ENCODE data around the gene CTNNBL1.

CTNNBL1 gene

DNA sequence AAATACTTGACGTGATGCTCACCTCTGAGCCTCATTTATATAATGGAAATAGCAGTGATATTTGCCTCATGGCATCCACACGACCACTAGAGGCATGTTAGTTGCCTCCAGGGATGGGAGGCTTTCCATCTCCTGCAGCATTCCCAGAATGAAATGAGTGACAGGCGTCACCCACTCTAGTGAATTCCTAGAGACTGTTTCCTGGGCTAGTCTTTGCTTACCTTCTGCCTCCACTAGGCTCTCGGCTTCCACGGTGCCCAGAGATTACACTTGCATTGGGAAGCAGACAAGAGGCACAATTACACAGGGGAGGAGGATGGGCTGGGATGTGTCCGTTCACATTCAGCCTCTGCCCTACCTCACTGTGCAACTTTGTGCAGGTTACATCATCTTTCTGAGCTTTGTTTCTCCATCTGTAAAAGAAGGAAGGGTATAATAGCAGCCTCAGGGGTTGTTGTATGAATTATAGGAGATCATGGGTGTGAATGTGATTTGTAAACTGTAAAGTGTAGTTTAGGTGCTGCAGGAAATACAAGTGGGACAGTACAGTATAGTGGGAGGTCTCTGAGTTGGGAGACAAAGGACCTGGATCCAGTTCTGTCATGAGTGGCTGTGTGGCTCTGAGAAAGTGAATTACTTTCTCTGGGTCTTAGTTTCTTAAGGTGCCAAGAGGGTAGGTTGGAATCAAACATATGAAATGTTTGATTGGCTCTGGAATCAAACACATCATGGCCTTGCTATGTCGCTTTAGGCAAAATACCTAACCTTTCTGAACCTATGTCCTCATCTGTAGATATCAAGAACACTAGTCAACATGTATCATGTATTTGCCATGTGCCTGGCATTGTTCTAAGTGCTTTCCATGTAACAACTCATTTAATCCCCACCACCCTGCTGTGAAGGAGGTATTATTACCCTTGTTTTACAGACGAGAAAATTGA is 205.5 kb downstream of the CTNNBL1 start:
- no peak for TF ChIP-seq GATA1 (IDR thresholded peaks at IDR 0.05; ENCODE audit: low read depth, low read length)
- TF ChIP-seq POLR2A (IDR thresholded peaks at IDR 0.05; ENCODE audit: low read length), result no peak
- no peak for DNase-seq

DNA sequence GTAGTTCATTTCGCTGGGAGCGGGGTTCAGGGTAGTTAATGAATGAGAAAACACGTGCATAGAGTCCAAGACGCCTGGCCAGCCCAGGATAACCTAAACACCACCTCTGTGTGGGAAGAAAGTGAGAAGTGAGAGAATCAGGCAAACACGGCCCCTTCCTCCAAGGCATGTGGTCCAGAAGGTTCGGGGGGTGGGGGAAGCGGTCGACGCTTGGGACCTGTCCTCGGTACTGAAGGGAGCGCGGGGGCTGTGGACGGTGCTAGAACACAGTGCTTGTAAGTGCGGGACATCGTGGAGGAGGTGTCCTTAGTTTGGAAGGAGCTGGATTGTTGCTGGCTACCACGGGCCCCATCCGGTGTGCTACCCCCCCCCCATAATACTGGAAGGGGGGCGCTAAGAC is 207.4 kb downstream of the CTNNBL1 start:
- TF ChIP-seq POLR2A (IDR thresholded peaks at IDR 0.05; ENCODE audit: low read length) (no peak), GATA1 (IDR thresholded peaks at IDR 0.05; ENCODE audit: low read depth, low read length) (no peak)
- DNase-seq, result peak; percentile 6 to 16

DNA sequence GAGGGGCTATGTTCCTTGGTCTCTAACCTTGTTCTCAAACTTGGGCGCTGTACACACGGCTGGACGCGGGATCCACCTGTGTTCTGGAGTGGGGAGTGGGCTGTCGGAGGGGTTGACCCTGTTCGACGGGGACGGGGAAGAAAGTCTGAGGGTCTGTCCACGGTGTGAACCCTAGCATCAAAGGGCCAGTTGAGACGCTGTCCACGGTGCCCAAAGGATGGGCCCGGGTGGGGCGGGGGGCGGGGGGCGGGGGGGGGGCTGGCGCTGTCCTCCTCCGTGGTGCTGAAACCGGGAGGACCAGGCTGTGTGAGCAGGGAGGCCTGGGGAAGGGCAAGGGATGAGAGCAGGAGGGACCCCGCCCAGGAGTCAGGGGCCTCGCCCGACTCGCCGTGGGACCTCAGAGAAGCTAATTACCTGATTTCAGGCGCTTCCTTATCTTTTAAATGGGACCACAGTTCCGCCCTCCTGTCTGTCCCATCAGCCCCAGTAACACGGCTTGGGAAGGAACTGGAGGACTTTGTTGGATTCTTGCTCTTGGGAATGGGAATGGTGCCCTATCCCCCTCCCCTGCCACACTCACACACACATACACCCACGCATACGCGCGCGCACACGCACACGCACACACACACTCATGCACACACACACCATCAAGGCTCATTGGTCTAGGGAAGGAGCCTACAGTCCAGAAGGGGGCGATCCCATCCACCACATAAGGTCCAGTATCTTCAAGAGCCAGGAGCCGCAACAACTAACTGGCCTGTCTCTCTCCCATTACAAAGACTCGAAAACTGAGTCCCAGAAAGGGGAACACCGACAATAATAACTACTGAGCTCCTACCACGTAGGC is 208.0 kb downstream of the CTNNBL1 start:
- DNase-seq, result peak; percentile 73 to 80
- TF ChIP-seq POLR2A (IDR thresholded peaks at IDR 0.05; ENCODE audit: low read length) (no peak), GATA1 (IDR thresholded peaks at IDR 0.05; ENCODE audit: low read depth, low read length) (no peak)

DNA sequence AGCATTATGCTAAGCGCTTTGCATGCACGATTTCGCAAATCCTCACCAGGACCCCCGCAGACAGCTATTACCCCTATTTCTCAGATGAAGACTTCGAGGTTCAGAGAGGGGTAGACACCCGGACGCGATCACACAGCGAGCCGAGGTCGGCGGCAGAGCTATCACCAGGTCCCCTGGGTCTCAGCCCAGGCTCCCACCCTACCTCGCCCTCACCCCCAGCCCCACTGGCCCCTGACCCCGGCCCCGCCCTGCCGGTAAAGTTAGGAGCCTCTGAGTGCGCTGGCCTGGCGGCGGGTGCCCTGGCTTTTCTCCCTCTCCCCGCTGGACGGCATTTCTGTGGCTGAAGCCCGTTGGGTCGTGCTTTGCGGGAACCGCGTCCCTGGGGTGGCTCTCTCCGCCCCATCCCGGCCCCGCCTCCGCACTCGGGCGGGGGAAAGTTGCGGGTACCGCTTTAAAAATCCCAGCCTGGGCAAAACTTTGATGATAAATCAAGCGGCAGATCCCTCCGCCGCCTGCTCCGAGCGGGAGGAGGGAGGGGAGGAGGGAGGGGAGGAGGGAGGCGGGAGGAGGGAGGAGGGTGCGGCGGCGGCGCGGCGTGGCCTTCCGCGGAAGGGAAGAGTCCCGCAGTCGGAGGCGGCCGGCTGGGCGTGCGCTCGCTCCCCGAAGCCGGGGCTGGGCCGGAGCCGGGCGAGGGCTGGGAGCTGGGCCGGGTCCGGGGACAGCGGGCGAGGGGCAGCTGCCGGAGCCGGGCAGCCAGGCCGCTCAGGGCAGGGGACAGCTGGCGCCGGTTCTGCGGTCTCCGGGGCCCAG is 208.9 kb downstream of the CTNNBL1 start, which contains the start of gene VSTM2L:
Gene VSTM2L (plus strand): TSS at position 624 of the 810 bp plus-strand sequence. CDS start 224 bp downstream, outside the sequence.
- TF ChIP-seq GATA1 (IDR thresholded peaks at IDR 0.05; ENCODE audit: low read depth, low read length) (no peak), POLR2A (IDR thresholded peaks at IDR 0.05; ENCODE audit: low read length) (no peak)
- DNase-seq, result peak; percentile 36 to 40

DNA sequence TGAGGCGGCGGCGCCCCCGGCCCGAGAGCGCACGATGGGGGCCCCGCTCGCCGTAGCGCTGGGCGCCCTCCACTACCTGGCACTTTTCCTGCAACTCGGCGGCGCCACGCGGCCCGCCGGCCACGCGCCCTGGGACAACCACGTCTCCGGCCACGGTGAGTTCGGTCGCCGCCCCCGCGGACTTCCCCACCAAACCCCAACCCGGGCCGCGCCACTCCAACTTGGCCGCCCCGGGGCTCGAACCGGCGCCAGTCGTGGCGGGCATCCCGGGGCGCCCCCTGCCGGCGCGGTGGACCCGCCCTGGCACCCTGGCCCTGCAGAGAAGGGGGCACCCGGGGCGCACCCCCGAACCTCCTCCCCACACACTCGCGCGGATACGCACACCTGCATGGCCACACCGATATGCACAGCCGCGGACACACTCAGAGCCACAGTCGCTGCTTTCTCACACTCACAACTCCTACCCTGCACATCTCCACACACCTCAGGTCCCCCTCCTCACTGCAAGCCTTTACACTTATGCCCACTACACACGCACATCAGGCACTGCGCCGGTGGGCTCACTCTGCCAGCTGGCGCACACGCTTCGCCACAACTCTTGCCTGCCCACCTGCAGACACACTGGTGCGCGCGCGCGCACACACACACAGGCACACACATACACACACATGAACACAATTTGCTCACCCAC is 209.6 kb downstream of the CTNNBL1 start:
- no peak for TF ChIP-seq POLR2A (IDR thresholded peaks at IDR 0.05; ENCODE audit: low read length)
- TF ChIP-seq GATA1 (IDR thresholded peaks at IDR 0.05; ENCODE audit: low read depth, low read length), result no peak
- DNase-seq, result no peak

DNA sequence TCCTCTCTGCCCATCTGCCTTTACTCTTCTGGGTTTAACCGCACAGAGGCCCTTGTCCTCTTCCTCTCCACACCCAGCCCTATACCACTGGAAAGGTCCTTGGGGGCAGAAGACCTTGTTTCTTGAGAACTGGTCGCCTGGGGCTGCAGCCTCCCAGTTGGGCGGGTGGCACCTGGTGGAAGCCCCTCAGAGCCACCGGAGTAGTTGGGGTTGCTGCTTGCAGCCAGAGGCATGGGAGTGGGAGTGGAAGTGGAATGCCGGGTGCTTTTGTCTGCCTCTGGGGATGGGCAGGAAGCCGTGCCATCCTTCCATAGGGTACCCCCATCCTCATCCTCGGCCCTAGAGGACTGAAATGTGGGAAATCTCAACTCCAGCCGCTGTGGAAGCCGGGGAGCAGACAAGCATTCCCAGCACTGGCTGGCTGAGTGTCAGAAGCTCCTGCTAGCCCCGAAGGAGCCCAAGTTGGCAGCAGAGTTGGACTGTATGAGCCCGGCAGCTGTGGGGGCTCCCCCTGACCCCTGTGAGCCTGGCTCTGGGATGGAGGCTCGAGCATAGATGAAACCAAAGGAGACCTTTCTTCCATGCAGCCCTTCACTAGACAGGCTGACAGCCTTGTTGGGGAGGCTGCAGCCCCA is 210.3 kb downstream of the CTNNBL1 start:
- DNase-seq, result no peak
- TF ChIP-seq POLR2A (IDR thresholded peaks at IDR 0.05; ENCODE audit: low read length), result no peak
- TF ChIP-seq GATA1 (IDR thresholded peaks at IDR 0.05; ENCODE audit: low read depth, low read length), result no peak

DNA sequence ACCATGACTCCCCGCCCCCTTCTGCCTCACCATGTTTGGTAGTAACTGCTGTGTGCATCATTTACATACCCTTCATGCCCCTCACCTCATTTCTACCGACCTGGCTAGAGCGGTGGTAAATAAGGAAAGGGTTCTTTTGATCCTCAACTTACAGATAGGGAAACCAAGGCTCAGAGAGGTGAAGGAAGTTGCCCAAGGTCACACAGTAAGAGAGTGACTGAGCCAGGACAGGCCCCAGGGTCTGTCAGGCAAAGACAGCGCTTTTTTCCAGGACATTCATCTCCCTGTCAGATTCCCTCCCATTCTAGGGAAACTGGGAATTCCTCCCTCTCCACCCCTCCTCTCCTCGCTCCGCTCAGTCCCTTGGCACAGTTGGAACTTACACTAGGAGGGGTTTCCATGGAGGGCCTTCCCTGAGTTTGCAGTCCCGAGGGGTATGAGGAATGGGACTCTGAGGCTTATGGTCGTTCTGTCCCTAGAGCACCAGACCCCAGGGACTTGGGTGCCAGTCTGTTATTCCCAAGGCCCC is 211.1 kb downstream of the CTNNBL1 start:
- no peak for TF ChIP-seq POLR2A (IDR thresholded peaks at IDR 0.05; ENCODE audit: low read length)
- TF ChIP-seq GATA1 (IDR thresholded peaks at IDR 0.05; ENCODE audit: low read depth, low read length), result no peak
- DNase-seq, result no peak

DNA sequence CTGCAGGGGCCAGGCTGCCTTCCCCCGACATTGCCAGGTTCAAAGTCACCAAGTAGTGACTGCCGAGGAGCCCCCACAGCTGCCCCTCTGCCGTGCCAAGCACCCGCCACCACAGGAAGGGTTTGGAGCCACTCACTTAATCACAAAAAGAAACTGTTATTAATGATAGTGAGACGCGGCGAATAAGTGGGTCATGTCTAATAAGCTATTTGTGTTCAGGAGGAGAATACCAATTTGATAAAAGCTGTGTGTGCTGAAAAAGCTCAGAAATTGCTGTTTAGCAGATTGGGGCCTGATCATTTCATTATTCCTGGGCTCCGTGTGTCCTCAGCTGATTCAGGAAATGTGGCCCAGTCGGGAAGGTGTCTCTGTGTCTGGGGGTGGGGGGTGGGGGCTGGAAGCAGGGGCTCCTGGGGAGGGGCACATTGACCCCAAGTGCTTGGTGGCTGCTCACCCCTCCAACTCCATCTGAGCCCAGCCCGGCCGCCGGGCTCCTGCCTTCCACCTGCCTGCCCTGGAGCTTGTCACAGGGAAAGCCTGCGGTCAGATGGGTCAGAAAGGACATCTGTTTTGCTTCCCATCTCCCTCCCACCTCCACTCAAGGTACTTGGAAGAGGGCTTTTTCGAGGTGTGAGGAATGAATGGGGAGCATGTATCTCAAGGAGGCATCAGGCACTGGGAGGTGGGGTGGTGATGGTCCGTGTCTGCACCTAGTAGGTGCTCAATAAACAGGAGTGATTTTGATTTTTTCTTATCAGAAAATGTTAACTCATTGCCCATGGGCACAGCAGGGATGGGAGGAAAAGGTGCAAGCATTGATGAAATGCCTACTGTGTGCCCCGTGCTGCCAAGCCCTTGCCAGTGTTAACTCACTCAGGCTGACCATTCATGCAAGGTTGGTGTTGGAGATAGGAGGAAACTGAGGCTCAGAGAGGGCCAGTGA is 212.1 kb downstream of the CTNNBL1 start:
- TF ChIP-seq POLR2A (IDR thresholded peaks at IDR 0.05; ENCODE audit: low read length), result no peak
- no peak for TF ChIP-seq GATA1 (IDR thresholded peaks at IDR 0.05; ENCODE audit: low read depth, low read length)
- no peak for DNase-seq

DNA sequence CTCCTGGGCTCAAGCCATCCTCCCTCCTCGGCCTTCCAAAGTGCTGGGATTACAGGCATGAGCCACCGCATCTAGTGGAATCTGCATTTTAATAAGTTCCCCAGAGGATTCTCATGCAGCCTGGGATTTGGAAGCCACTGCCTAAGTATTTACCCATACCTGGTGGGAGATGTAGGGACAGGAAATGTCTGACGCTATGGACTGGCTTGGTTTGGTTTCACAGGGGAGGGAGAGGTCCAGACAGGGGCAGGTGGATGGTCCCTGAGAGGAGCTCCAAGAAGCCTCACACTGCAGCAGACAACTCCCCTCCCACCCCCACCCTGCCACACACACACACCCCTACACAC is 213.5 kb downstream of the CTNNBL1 start:
- no peak for DNase-seq
- TF ChIP-seq GATA1 (IDR thresholded peaks at IDR 0.05; ENCODE audit: low read depth, low read length) (no peak), POLR2A (IDR thresholded peaks at IDR 0.05; ENCODE audit: low read length) (no peak)

DNA sequence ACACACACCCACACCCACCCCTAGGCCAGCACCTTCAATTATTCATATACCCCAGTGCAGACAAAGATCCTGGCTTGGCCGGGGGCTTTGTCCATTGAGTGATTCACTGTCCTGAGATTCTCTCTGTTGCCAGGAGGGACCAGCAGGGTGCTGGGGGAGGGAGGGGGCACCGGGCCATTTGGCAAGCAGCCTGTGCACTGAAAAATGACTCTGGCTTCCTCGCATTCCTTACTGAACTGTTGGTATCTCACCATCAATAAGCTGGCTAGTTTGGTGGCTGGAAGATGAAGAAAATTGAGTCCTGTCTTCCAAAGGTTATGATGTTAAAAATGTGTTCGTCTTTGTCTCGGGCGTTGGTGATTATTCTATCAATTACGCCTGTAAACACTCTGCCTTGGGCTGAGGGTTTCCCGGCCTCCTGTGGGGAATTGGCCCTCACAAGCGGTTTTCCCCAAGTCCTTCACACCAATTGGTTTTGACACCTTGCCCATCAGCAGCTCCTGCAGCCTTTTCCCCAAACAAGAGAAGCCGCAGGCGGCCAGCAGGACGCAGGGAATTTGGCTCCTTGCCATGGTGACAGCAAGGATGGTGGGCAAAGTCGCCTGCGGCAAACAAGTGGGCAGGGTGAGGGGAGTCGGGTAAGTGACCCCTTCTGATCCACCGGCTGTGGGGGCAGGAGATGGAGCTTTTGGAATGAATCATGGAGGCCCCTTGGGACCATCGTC is 214.0 kb downstream of the CTNNBL1 start:
- no peak for TF ChIP-seq GATA1 (IDR thresholded peaks at IDR 0.05; ENCODE audit: low read depth, low read length)
- TF ChIP-seq POLR2A (IDR thresholded peaks at IDR 0.05; ENCODE audit: low read length), result no peak
- no peak for DNase-seq

DNA sequence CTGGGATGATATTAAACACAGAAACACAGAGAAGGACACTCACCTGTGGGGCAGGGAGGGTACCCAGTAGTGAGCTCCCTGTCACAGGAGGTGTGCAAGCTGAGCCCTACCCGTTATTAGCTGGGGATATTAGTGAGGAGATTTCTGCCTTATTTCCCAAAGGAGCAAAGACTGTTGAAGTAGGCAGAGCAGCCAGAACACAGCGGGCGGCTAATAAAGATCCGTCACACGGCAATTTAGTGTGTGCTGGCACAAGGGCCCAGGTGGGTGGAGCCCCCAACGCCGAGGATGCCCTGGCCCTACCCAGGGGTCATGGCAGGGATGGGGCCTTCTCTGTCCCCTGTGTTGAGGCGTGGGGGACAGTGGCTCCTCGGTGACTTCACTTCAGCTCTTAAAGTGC is 217.4 kb downstream of the CTNNBL1 start:
- TF ChIP-seq POLR2A (IDR thresholded peaks at IDR 0.05; ENCODE audit: low read length) (no peak), GATA1 (IDR thresholded peaks at IDR 0.05; ENCODE audit: low read depth, low read length) (no peak)
- no peak for DNase-seq

All from erythroblast (primary cell).